HG02623 (cell line): Measurements from ENCODE around the gene TRAIP.
A peak's percentile ranks its signal among the peaks of the same experiment; 100 is the strongest.
"Not testable (repeated sequence)": the region's sequence is repeated elsewhere in the genome, so short reads cannot be mapped to it uniquely, and the experiment has no call there.

Source experiments
- ATAC-seq: cut with Tn5 transposase; IDR thresholded peaks from one replicate; pipeline ENCODE4 v1.9.1; 2021; ENCODE audit warnings: moderate library complexity; ENCODE audit not compliant: unreplicated experiment

Gene TRAIP

DNA sequence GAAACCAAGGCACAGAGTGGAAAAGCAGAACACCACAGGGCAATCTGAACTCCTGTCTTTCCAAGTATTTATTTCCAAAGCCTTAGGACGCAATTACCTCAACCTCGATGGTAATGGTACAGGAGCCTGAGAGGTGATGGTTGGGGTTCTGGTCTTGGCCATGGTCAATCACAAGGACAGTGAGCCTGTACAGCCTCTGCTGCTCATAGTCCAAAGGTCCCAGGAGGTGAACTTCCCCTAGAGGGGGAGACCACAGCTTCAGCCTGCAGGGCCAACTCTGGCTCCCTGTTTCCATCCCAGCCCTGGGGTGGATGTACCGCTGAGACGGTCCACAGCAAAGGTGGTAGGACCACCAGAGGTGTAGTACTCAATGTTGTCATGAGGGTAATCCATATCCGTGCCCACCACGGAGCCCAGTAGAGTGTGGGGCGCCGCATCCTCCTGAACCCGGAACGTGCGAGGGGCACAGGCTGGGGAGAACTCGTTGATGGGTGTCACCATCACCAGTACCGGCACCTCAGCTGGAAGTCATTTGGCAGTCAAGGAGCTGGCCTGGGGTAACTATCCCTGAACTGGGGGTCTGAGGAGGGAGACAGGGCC lies 62.8 kb downstream of the TRAIP start:
- no peak for ATAC-seq

DNA sequence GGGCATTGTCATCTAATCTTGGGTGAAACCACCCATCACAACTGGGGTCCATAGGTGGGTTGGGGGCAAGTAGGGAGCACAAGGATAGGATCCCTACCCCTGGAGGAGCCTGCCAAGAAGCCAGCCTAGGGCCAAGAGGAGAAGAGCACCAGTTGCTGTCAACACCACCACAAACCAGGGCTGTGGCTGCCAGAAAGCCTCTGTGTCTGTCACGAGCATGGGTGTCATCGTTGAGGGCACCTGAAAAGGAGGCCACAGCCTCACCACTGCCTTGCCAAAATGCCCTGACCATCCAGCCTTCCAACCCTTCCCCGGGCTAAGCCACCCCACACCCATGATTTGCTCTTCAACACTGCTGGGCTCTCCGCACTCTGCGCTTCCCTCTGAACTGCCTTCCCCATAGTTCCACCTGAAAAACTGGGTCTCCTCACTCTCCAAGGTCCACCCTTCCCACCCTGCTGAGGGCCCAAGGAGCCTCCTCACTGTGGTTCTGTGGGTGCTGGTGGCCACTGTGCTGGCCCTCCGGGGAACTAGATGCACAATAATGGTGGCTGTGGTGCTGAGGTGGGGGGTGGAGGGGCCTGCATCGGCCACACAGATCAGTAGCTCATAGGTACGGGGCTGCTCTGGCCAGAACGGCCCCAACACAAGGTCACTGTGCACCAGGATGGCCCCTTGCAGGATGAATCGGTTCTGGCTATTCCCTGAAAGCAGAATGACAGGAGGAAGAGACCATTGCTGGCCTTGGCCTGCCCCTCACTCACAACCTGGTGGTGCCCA lies 63.8 kb downstream of the TRAIP start:
- no peak for ATAC-seq

GRCh38 chr3:49791571-49791970 lies 64.8 kb downstream of the TRAIP start:
- ATAC-seq: no peak

GRCh38 chr3:49790626-49791411 lies 65.5 kb downstream of the TRAIP start:
- ATAC-seq: no peak

DNA sequence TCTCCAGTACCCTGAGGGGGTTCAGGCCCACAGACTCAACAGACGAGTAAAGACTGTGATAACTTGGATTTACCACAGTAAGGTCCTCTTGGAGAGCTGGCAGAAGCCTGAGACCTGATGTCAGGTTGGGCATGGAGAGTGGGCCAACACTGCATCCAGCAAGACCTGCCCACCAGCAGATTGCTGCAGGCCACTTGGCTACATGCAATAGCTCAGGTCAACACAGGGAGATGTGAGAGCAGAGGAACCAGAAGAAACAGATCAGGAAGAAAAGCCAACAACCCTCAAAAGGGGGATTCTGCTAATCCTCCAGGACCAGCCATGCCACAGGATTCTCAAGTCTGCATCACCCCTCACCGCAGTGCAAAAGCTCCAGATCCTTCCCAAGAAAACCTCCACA lies 68.3 kb downstream of the TRAIP start:
- no peak for ATAC-seq

DNA sequence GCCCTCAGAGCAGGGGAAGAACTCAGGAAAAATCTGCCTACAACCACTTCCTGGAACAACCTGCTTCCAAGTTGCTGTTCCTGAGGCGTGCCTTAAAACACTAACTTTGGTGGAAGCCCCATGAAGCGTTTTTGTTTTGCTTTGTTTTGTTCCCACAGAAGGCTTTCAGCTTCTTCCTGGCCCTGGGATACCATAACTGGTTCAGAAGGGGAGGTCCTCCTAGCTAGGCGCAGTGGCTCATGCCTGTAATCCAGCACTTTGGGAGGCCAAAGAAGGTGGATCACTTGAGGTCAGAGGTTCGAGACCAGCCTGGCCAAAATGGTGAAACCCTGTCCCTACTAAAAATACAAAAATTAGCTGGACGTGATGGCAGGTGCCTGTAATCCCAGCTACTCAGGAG lies 68.8 kb downstream of the TRAIP start:
- no peak for ATAC-seq

DNA sequence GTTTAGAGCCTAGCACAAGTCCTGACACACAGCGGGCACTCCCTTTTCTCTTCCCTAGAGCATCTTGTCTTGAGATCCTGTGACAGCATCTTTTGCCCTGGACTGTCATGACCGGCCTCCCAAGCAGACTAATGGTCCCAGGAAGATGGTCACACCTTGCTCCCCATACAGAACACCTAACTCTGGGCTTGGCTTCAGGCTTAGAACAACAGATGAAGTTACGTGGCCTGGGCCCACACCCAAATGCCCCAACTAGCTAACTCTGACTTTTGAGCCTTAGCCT lies 69.2 kb downstream of the TRAIP start:
- ATAC-seq: no peak

GRCh38 chr3:49786357-49787181 lies 69.8 kb downstream of the TRAIP start, which contains the start of gene IP6K1:
TSS of gene IP6K1 (minus strand) at chr3:49786542. CDS start at chr3:49748040, 38,502 bp downstream.
- peak; percentile 97 for ATAC-seq

GRCh38 chr3:49785565-49786356 lies 70.6 kb downstream of the TRAIP start:
- peak; percentile 28 for ATAC-seq

DNA sequence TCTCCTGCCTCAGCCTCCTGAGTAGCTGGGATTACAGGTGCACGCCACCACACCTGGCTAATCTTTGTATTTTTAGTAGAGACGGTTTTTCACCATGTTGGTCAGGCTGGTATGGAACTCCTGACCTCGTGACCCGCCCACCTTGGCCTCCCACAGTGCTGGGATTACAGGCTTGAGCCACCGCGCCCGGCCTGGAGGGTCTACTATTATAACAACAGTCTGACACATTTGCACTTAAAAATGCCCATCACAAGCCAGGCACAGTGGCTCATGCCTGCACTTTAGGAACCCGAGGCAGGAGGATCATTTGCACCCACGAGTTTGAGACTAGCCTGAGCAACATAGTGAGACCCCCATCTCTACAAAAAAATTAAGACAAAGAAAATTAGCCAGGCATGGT lies 74.1 kb downstream of the TRAIP start:
- ATAC-seq: not testable (repeated sequence)

- ATAC-seq: no peak
Measured at GRCh38 chr3:49781415-49782199, 74.8 kb downstream of the TRAIP start.

GRCh38 chr3:49780975-49781365 lies 75.4 kb downstream of the TRAIP start:
- ATAC-seq: not testable (repeated sequence)

DNA sequence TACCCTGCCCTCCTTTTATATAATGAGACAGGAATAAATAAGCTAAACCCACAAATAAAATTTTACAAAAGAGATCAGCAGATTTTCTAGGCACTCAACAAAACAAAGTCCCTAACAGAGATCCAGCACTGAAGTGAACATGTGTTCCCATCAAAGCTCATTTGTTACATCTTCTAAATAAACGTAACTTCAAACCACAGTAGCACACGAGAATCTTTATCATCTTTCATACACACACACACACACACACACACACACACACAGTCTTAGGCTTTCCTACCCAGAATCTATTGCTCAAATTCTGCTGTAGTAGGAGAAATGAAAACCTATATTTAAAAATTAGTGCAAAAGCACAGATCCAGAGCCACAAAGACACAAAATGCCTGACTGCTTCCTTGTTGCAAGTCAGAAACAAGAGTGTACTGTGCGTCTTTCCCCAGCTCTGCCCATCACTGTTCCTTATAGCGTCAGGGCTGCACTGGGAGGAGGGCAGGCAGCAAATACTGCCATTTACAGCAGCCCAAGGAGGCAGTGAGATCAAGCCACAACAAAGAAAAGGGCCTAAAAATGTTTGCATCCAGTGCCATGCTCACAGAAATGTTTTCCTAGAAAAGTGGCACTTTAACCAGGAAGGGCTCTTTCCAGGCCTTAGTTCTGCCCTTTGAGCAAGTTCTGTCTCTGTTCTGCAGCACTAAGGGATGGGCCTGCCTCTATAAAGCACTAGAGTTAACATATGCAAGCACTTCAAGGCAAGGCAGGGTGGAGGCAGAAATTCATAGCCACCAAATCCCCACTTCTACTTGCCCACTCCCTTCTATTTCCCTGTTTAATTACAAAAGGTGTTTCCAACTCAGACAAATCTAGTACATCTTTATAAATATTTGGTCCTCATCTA lies 76.0 kb downstream of the TRAIP start:
- no peak for ATAC-seq

DNA sequence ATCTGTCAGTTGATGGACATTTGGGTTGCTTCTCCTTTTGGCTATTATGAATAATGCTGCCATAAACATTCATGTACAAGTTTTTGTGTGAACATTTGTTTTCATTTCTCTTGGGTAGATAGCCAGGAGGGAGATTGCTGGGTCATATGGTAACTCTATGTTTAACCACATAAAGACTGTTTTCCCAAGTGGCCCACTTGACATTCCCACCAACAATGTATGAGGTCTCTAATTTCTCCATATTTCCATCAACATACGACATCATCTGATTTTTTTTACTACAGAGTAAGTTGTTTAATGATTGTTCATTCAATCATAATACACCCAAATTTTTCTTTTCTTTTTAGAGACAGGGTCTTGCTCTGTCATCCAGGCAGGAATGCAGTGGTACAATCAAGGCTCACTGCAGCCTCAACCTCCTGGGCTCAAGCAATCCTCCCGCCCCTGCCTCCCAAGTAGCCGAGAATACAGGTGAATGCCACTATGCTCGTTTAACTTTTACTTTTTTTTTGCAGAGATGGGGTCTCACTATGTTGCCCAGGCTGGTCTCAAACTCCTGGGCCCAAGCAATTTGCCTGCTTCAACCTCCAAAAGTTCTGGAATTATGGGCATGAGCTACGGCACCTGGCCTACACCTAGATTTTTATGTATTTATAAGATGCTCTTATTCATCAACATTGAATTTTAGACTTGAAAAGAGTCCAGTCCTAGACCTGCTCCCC lies 76.8 kb downstream of the TRAIP start:
- no peak for ATAC-seq
